Panc1 (cell line): ENCODE data around the gene PARVB.

Source experiments
- CTCF ChIP-seq: fragments of 450-650 bp; IDR thresholded peaks from 2 replicates; pipeline ENCODE4 v1.5.1; 2017; ENCODE audit warnings: mild to moderate bottlenecking
- TCF7L2 ChIP-seq: IDR thresholded peaks from 2 replicates; pipeline ENCODE4 v1.6.1; 2011; ENCODE audit warnings: mild to moderate bottlenecking, low read depth, low read length, inconsistent platforms

GRCh38 chr22:44145544-44145943, 121.4 kb downstream of the PARVB start:
- TF ChIP-seq TCF7L2 (no peak), CTCF (no peak)
